B cell (primary cell): ENCODE results near the gene AQP6. TPM values are rescaled to one million over a fixed set of nuclear protein-coding genes. Genes with fewer than 3 reads are reported as not detected.

Experiments
- ATAC-seq: fragments of 200-7000 bp; cut with Tn5 transposase; one replicate; pipeline ENCODE4 v1.10.0; 2021; ENCODE audit warnings: low read depth, mild to moderate bottlenecking, moderate number of reproducible peaks, moderate library complexity
- CTCF ChIA-PET: fragments of 350-600 bp; sonication (Branson Sonifier 250); formaldehyde crosslinking; loops from one replicate; lab custom pipeline; 2021; ENCODE audit warnings: antibody characterized with exemption, inconsistent platforms; lab: Charles Lee
- POLR2A ChIA-PET: fragments of 350-600 bp; sonication (Branson Sonifier 250); formaldehyde crosslinking; loops from one replicate; lab custom pipeline; 2021; ENCODE audit warnings: antibody characterized with exemption; lab: Charles Lee
- DNase-seq: peaks from one replicate; pipeline ENCODE4 v3.0.0; 2013
- H2AFZ ChIP-seq: 2 replicates; pipeline ENCODE4 v1.6.1; 2012; ENCODE audit warnings: mild to moderate bottlenecking, low read depth, low read length; ENCODE audit not compliant: insufficient read depth, poor library complexity, severe bottlenecking
- H3K27ac ChIP-seq, 2 donors: 1 replicate in 1 of 2; 2 replicates in 1 of 2; pipeline ENCODE4 v1.5.1; 2012 to 2013; ENCODE audit warnings: low read length in 2 of 2, mild to moderate bottlenecking in 2 of 2, moderate library complexity in 1 of 2
- H3K27me3 ChIP-seq, 4 experiments: fragments of 200-600 bp in 1 of 4; sonication (generic) in 1 of 4; replicated peaks in 1 of 4; 1 replicate in 2 of 4; 2 replicates in 2 of 4; pipeline versions ENCODE4 v1.6.1 to v1.7.0; 2013 to 2016; ENCODE audit warnings: low read length in 3 of 4, mild to moderate bottlenecking in 2 of 4, mixed read lengths in 1 of 4, moderate library complexity in 1 of 4; ENCODE audit not compliant: insufficient read depth in 4 of 4, control insufficient read depth in 3 of 4; ENCODE audit errors: control extremely low read depth in 1 of 4
- H3K36me3 ChIP-seq, 2 experiments: replicated peaks in 1 of 2; 1 replicate in 1 of 2; 2 replicates in 1 of 2; pipeline versions ENCODE4 v1.6.1 to v1.7.1; 2013; ENCODE audit warnings: low read length in 1 of 2; ENCODE audit not compliant: insufficient read depth in 2 of 2, control insufficient read depth in 1 of 2; ENCODE audit errors: control extremely low read depth in 1 of 2, extremely low read depth in 1 of 2
- H3K4me1 ChIP-seq, 2 donors: fragments of 200-600 bp in 1 of 2; sonication (generic) in 1 of 2; 1 replicate in 1 of 2; 2 replicates in 1 of 2; pipeline versions ENCODE4 v1.5.1 to v1.6.1; 2013 to 2017; ENCODE audit warnings: low read length in 2 of 2; ENCODE audit not compliant: control insufficient read depth in 2 of 2, insufficient read depth in 2 of 2
- H3K4me2 ChIP-seq: replicated peaks from 2 replicates; pipeline ENCODE3; 2012; ENCODE audit warnings: mild to moderate bottlenecking, low read depth, low read length; ENCODE audit not compliant: poor library complexity, severe bottlenecking
- H3K4me3 ChIP-seq, 5 experiments: fragments of 200-600 bp in 1 of 5; sonication (generic) in 1 of 5; 1 replicate in 3 of 5; 2 replicates in 2 of 5; pipeline versions ENCODE4 v1.5.1 to v1.7.0; 2011 to 2016; ENCODE audit warnings: low read length in 4 of 5, mild to moderate bottlenecking in 4 of 5, low read depth in 2 of 5, control low read depth in 1 of 5, moderate library complexity in 1 of 5; ENCODE audit not compliant: insufficient read depth in 1 of 5; ENCODE audit errors: control extremely low read depth in 1 of 5, extremely low read depth in 1 of 5
- H3K79me2 ChIP-seq: fragments of 200-600 bp; sonication (generic); one replicate; pipeline ENCODE4 v1.6.0; 2016; ENCODE audit warnings: low read length; ENCODE audit not compliant: control insufficient read depth, insufficient read depth
- H3K9ac ChIP-seq: fragments of 200-600 bp; sonication (generic); 2 replicates; pipeline ENCODE4 v1.6.1; 2017; ENCODE audit warnings: mild to moderate bottlenecking, low read length, moderate library complexity
- H3K9me3 ChIP-seq, 3 donors: one replicate each; pipeline versions ENCODE4 v1.6.1 to v1.7.1; 2013; ENCODE audit warnings: low read length in 2 of 3; ENCODE audit not compliant: control insufficient read depth in 2 of 3, insufficient read depth in 1 of 3; ENCODE audit errors: control extremely low read depth in 1 of 3
- H4K20me1 ChIP-seq: 2 replicates; pipeline ENCODE4 v1.6.0; 2012; ENCODE audit warnings: mild to moderate bottlenecking, low read length; ENCODE audit not compliant: insufficient read depth, control insufficient read depth, poor library complexity, severe bottlenecking
- H3K27ac Mint-ChIP-seq: one replicate; pipeline ENCODE4 v1.8.0; 2021; ENCODE audit warnings: mixed read lengths
- H3K27me3 Mint-ChIP-seq: one replicate; pipeline ENCODE4 v1.8.0; 2021; ENCODE audit warnings: mixed read lengths
- H3K4me1 Mint-ChIP-seq: one replicate; pipeline ENCODE4 v1.8.0; 2021; ENCODE audit warnings: mixed read lengths
- H3K4me3 Mint-ChIP-seq: one replicate; pipeline ENCODE4 v1.8.0; 2021; ENCODE audit warnings: mixed read lengths
- H3K9me3 Mint-ChIP-seq: one replicate; pipeline ENCODE4 v1.8.0; 2022; ENCODE audit warnings: mixed read lengths; ENCODE audit not compliant: insufficient read depth
- EZH2 ChIP-seq: IDR thresholded peaks from 2 replicates; pipeline ENCODE4 v1.6.1; 2012; ENCODE audit warnings: borderline replicate concordance, low read depth, mild to moderate bottlenecking, moderate library complexity, low read length; ENCODE audit not compliant: insufficient read depth, poor library complexity, severe bottlenecking
- WGBS: methylation state at CpG from one replicate; pipeline ENCODE4 v1.1.5; 2013; ENCODE audit warnings: missing lambda C conversion rate; ENCODE audit not compliant: insufficient coverage; 5-methylcytosine and 5-hydroxymethylcytosine counted together
- intact Hi-C: fragments of 100-400 bp; cut with micrococcal nuclease; formaldehyde crosslinking; loops from one replicate; pipeline ENCODE4 v1.10.0; 2022
- polyA plus RNA-seq: library from polyadenylated mRNA; depleted of rRNA; stranded (reverse); fragments of >200 nt; gene quantifications from 2 replicates; pipeline ENCODE4 v1.2.3, GENCODE V29; 2012
- total RNA-seq, 2 donors: library from RNA; stranded (reverse); fragments of 120-200 nt in 1 of 2; gene quantifications; 1 replicate in 1 of 2; 2 replicates in 1 of 2; pipeline versions ENCODE4 v1.2.3 to v1.2.4, GENCODE V29; 2013 to 2022
- TF ChIP-seq, protein P1 (sequence below): fragments of 200-600 bp; IDR thresholded peaks from one replicate; pipeline ENCODE4 v1.8.0; 2022; ENCODE audit warnings: antibody characterized with exemption, mild to moderate bottlenecking

AQP6 gene
- total and polyA plus RNA-seq, 2 donors (not counting 1 experiment from before 2014, with no cell fraction given) = not detected

DNA sequence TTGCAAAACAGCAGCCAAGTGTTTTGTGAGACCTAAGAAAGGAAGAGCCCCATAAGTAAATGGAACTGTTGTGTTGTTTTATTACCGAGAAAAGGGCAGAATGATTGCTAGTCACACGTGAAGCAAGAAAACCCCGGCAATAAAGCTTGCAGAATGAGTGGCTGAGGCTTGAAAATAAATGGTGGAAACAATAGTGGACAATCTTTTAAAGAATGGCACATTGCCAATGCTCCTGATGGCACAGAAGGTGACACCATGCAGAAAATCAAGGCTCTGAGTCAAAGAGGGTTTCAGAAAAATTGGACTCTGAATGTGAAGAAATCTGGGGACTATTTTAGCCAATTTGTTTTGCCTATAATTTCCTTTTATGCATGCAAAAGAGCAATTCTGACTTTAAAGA, 26.2 kb upstream of the AQP6 start:
- no peak overlapping the region for H2AFZ ChIP-seq
- H4K20me1 ChIP-seq = no peaks in the 10 kb centered on the region
- ChIA-PET CTCF (interaction anchor here (0.6 to 2.6 kb wide), 12 partner anchors 9 to 1099 kb away, joined by 3 to 21 read pairs (median 6); partner anchors contain the start of gene AQP5), POLR2A (no interaction called here)
- H3K9me3 ChIP-seq = no peaks in the 10 kb centered on the region
- intact Hi-C loops = no loop called here
- no peak overlapping the region for H3K4me3 Mint-ChIP-seq
- H3K9ac ChIP-seq = no peak overlapping the region
- H3K79me2 ChIP-seq = no peaks in the 10 kb centered on the region
- H3K4me2 ChIP-seq = no peak overlapping the region
- peaks cover 9% of the 10 kb centered on the region for H3K27me3 Mint-ChIP-seq
- H3K4me1 Mint-ChIP-seq = peaks cover 15% of the 10 kb centered on the region
- peaks cover 0 to 8% of the 10 kb centered on the region in 2 donors for H3K4me1 ChIP-seq
- peaks cover 0 to 9% (median 4%) of the 10 kb centered on the region in 4 experiments for H3K27me3 ChIP-seq
- H3K27ac Mint-ChIP-seq = no peak overlapping the region
- no peak for DNase-seq
- no peaks in the 10 kb centered on the region for H3K9me3 Mint-ChIP-seq
- ATAC-seq = no peak
- H3K27ac ChIP-seq = no peak overlapping the region
- H3K36me3 ChIP-seq = no peaks in the 10 kb centered on the region
- no peak overlapping the region for H3K4me3 ChIP-seq
- TF ChIP-seq, protein P1, sequence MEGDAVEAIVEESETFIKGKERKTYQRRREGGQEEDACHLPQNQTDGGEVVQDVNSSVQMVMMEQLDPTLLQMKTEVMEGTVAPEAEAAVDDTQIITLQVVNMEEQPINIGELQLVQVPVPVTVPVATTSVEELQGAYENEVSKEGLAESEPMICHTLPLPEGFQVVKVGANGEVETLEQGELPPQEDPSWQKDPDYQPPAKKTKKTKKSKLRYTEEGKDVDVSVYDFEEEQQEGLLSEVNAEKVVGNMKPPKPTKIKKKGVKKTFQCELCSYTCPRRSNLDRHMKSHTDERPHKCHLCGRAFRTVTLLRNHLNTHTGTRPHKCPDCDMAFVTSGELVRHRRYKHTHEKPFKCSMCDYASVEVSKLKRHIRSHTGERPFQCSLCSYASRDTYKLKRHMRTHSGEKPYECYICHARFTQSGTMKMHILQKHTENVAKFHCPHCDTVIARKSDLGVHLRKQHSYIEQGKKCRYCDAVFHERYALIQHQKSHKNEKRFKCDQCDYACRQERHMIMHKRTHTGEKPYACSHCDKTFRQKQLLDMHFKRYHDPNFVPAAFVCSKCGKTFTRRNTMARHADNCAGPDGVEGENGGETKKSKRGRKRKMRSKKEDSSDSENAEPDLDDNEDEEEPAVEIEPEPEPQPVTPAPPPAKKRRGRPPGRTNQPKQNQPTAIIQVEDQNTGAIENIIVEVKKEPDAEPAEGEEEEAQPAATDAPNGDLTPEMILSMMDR = no peak
- no peak for TF ChIP-seq EZH2
- WGBS = 96% methylated on average over 3 of the region's 3 CpGs

DNA sequence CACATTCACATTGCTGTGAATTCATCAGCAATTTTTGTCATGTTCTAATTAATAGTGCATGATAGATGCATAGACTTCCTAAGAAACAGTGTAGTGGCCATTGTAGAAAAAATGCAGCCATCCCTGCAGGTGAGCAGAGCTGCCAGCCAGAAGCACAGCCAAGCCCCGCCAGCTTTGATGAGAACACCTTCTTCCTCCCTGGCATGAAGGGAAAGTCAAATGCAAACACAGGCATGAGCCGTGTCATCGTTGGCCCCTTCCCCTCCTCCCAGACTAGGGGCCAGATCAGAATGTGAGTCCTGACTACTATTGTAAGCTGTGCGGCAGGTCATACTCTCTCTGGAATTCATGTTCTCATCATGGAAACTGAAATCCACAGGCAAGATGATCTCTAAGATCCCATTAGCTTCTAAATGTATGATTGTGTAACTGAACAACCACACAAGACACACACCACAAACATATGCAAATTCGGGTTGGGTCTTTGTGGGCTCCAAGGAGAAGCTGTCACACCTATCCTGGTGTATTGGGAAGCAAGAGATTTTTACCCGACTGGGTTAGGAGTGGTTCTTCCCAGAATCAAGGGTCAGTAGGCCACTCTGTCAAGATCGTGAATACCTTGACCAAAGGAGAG, 25.0 kb upstream of the AQP6 start:
- Histone ChIP-seq H3K9ac (no peak overlapping the region), H3K27me3 (peaks cover 0 to 16% (median 4%) of the 10 kb centered on the region in 4 experiments), H4K20me1 (no peaks in the 10 kb centered on the region), H3K36me3 (no peaks in the 10 kb centered on the region), H3K27ac (no peak overlapping the region), H3K4me2 (no peak overlapping the region), H3K9me3 (no peaks in the 10 kb centered on the region), H2AFZ (no peak overlapping the region), H3K79me2 (no peaks in the 10 kb centered on the region), H3K4me1 (peaks cover 0 to 8% of the 10 kb centered on the region in 2 donors), H3K4me3 (no peak overlapping the region)
- no peak overlapping the region for H3K27ac Mint-ChIP-seq
- intact Hi-C loops = no loop called here
- no peaks in the 10 kb centered on the region for H3K9me3 Mint-ChIP-seq
- no peak for TF ChIP-seq EZH2
- TF ChIP-seq, protein P1 = no peak
- peaks cover 10% of the 10 kb centered on the region for H3K4me1 Mint-ChIP-seq
- no peak for DNase-seq
- no peak for ATAC-seq
- no peak overlapping the region for H3K4me3 Mint-ChIP-seq
- CTCF ChIA-PET = interaction anchor here (1.0 to 2.4 kb wide), 2 partner anchors 10 to 15 kb away, joined by 3 to 9 read pairs; no protein-coding TSS in a partner anchor
- peaks cover 9% of the 10 kb centered on the region for H3K27me3 Mint-ChIP-seq
- POLR2A ChIA-PET = interaction anchor here (0.6 kb wide), 1 partner anchor 78 kb away, joined by 6 read pairs; the partner anchor contains the start of gene RACGAP1
- WGBS = 79% methylated on average over 5 of the region's 7 CpGs
